GM13976 (cell line): Measurements from ENCODE around the gene CACNA1E.

Experiments used
- DNase-seq: peaks from one replicate; pipeline ENCODE4 v3.0.0; 2012; ENCODE audit warnings: low spot score
- CTCF ChIP-seq: IDR thresholded peaks from 2 replicates; pipeline ENCODE4 v1.5.1; 2012; ENCODE audit warnings: borderline replicate concordance, mild to moderate bottlenecking; ENCODE audit not compliant: insufficient read depth; ENCODE audit errors: extremely low read depth, missing control alignments, control extremely low read depth
- in situ Hi-C: fragments of 300-500 bp; cut with MboI; formaldehyde crosslinking; loops from one replicate; pipeline ENCODE4 v1.12.0; 2022; ENCODE audit warnings: low sequenced_read_pairs, mixed read lengths, inconsistent platforms; ENCODE audit not compliant: unreplicated experiment

The CACNA1E gene

DNA sequence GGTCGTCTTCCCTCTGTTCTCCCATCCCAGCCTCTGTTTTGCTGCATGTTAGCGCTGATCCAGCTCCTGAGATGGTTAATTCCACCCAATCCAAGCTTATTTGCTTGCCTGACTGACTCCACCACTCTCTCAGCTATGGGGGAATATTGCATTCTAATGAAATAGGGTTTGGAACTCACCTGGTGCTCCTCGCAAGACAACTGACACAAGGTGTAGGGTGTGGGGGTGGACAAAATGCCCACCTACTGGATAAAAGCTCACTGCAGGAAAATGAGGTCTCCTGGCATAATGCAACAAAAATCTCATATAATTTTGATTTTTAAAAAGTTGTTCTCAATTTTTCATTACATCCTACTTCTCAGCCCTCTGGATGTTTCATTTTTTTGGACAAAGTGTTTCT, 319.1 kb downstream of the CACNA1E start:
- TF ChIP-seq CTCF: no peak
- DNase-seq: no peak
- in situ Hi-C loops: no loop called here

DNA sequence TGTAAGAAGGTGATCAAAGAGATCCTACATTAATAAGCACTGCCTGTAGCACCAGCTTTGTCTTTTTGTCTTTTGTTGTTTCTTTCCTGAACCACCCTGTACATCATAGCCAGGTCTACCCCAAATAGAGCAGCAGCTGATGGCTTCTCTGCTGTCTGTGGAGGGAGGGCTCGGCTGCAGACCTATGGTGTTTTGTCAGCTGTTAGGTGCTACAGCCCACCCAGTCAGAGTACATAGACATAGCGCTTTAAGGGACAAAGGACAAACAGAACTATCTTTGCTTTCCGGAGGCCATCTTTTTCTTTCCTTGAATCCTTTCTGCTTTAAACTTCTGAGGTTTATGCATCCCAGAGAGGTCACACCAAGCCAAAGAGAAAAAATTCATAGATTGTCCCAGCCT, 320.1 kb downstream of the CACNA1E start:
- in situ Hi-C loops: no loop called here
- TF ChIP-seq CTCF: no peak
- DNase-seq: no peak

- DNase-seq: no peak
- in situ Hi-C loops: no loop called here
- no peak for TF ChIP-seq CTCF
These were observed 321.7 kb downstream of the CACNA1E start for GRCh38 chr1:181804989-181805388.

DNA sequence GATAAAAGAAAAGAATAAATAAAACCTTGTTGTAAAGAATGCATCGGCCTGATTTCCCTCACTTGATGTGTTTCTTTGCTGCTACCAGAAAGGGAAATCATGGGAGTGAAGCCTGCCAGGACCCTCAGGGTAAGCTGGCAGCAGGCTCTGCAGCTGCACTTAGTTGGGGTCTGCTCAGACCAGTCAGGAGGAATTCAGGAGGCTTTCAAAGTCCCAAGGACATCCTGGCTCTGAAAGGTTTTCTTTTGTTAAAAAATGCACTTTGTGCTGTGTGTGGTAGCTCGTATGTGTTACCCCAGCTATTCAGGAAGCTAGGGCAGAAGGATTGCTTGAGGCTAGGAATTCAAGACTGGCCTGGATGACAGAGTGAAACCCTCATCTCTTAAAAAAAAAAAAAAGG, 323.4 kb downstream of the CACNA1E start:
- in situ Hi-C loops: no loop called here
- DNase-seq: no peak
- TF ChIP-seq CTCF: no peak

GRCh38 chr1:181807251-181807650, 323.9 kb downstream of the CACNA1E start:
- no peak for DNase-seq
- TF ChIP-seq CTCF: no peak
- in situ Hi-C loops: no loop called here

GRCh38 chr1:181809991-181810545, 326.8 kb downstream of the CACNA1E start:
- in situ Hi-C loops: no loop called here
- no peak for DNase-seq
- TF ChIP-seq CTCF: no peak

DNA sequence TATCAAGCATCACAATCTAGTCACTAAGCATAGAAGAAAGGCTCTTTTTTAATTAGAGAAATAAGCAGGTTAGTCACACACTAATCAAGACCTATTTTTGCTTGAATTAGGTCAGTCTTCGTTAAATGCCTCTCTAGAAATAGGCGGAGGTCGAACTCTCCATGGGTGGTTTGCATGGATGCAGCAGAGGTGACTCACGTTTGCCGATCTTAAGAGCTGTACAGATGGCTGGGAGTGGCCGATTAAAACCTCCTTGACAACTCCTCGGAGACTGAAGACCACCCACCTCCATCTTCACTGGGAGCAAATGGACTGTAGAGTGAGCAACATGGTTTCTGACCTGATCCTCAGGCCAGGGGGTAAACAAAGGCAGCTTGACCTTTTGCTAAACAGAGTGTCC, 328.9 kb downstream of the CACNA1E start:
- in situ Hi-C loops: no loop called here
- DNase-seq: no peak
- no peak for TF ChIP-seq CTCF
